Upper lobe of left lung (tissue), 4 donors: ENCODE measurements around the gene SELL.

ENCODE experiments used
- POLR2AphosphoS5 ChIP-seq, 2 donors: sonication (generic); formaldehyde crosslinking; IDR thresholded peaks; one replicate each; pipeline ENCODE4 v1.5.1; 2017; ENCODE audit warnings: antibody characterized with exemption in 2 of 2
- TF ChIP-seq, protein P1 (sequence below), 6 experiments: fragments of 450-650 bp in 4 of 6; fragments of 200-600 bp in 2 of 6; sonication (generic) in 2 of 6; IDR thresholded peaks; one replicate each; pipeline ENCODE4 v1.5.1; 2016 to 2019; ENCODE audit warnings: antibody characterized with exemption in 6 of 6

DNA sequence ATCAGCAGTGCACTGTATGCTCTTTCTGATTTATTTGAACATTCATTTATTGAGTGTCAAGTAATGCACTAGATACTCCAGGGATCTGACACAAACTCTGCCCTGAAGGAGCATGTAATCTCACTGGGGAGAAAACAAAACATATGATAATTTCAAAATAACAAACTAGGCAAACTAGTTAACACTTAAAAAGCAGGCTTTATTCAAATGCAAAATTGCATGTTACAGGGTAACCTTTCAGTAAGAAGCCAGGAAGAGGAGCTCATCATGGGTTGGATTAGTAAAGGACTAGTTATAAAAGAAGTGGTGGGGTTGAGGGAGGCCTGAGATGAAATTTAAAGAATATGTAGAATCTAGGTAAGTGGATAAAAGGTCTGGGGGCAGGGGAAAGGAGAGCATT is 20.9 kb downstream of the SELL start:
- no peak for TF ChIP-seq POLR2AphosphoS5 (IDR thresholded peaks at IDR 0.05)
- TF ChIP-seq, protein P1, sequence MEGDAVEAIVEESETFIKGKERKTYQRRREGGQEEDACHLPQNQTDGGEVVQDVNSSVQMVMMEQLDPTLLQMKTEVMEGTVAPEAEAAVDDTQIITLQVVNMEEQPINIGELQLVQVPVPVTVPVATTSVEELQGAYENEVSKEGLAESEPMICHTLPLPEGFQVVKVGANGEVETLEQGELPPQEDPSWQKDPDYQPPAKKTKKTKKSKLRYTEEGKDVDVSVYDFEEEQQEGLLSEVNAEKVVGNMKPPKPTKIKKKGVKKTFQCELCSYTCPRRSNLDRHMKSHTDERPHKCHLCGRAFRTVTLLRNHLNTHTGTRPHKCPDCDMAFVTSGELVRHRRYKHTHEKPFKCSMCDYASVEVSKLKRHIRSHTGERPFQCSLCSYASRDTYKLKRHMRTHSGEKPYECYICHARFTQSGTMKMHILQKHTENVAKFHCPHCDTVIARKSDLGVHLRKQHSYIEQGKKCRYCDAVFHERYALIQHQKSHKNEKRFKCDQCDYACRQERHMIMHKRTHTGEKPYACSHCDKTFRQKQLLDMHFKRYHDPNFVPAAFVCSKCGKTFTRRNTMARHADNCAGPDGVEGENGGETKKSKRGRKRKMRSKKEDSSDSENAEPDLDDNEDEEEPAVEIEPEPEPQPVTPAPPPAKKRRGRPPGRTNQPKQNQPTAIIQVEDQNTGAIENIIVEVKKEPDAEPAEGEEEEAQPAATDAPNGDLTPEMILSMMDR (IDR thresholded peaks at IDR 0.05), result no peak
